Activated CD4-positive, alpha-beta T cell treated with anti-CD3 and anti-CD28 coated beads for 48 hours (primary cell): ENCODE results near the gene EDN3.

Source experiments
- DNase-seq: peaks from one replicate; pipeline ENCODE4 v3.0.0-alpha.2; 2020

Gene EDN3

DNA sequence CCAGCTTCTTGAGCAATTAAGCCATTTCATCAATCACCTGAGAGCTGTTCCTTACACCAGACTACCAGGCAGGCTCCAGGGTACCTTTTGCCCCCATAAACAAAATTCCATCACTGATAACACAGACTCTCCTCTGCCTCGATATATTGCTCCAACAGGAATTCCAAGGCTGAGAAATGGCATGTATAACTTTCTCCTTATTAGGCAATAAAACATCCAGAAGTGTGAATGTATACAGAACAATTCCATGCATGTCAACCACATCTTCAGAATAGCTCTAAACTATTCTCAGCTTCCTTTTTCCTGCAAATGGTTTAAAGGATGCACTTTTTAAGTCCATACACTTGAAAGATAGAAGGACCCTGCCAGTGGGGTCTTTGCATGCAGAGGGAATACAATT lies 73.8 kb downstream of the EDN3 start:
- no peak for DNase-seq

DNA sequence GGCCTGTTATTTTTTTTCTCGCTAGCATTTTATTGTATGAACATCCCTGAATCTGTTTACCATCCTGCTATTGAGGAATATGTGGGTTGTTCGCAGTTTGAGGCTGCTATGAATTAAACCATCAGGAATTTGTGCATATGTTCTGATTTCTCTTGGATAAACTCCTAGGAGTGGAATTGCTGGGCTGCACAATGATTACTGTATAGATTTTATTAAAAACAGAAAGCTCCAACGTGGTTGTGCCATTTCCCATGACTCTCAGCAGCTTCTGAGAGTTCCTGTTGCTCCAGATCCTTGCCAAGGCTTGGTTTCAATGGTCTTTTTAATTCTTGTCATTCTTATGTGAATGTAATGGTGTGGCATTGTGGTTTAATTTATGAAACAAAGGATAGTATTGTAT lies 75.1 kb downstream of the EDN3 start:
- DNase-seq, result no peak
